NK-92 treated with Interleukin-12 subunit alpha and Interleukin-12 subunit beta, amount 100 ng/mL, for 24 hours (cell line): ENCODE results near the gene ECE1.

ENCODE experiments used
- DNase-seq: peaks from one replicate; lab custom pipeline; 2025; lab: John Stamatoyannopoulos, UW

Gene ECE1

GRCh38 chr1:21289700-21290545 lies at the start of gene ECE1:
ECE1 (minus strand) TSS chr1:21290463; CDS start chr1:21290414, 49 bp downstream.
- DNase-seq, result no peak

- DNase-seq, result no peak
Observed at GRCh38 chr1:21339356-21340229, 49.3 kb upstream of the ECE1 start.

GRCh38 chr1:21338573-21339355 lies 48.5 kb upstream of the ECE1 start:
- DNase-seq, result no peak

- DNase-seq, result no peak
Observed at GRCh38 chr1:21337928-21338572, 47.8 kb upstream of the ECE1 start.

- DNase-seq, result no peak
Observed at GRCh38 chr1:21337454-21337927, 47.2 kb upstream of the ECE1 start.

GRCh38 chr1:21337010-21337437 lies 46.8 kb upstream of the ECE1 start:
- DNase-seq, result no peak

- DNase-seq, result no peak
Observed at GRCh38 chr1:21335750-21336224, 45.5 kb upstream of the ECE1 start.

GRCh38 chr1:21335088-21335691 lies 44.9 kb upstream of the ECE1 start:
- DNase-seq, result no peak

GRCh38 chr1:21334214-21335087 lies 44.2 kb upstream of the ECE1 start:
- peak; percentile 84 for DNase-seq

- DNase-seq, result no peak
Observed at GRCh38 chr1:21333824-21334213, 43.6 kb upstream of the ECE1 start.

- DNase-seq, result no peak
Observed at GRCh38 chr1:21332554-21333311, 42.5 kb upstream of the ECE1 start.

GRCh38 chr1:21331752-21332478 lies 41.7 kb upstream of the ECE1 start:
- DNase-seq, result no peak

- no peak for DNase-seq
Observed at GRCh38 chr1:21330544-21330943, 40.3 kb upstream of the ECE1 start.

- no peak for DNase-seq
Observed at GRCh38 chr1:21329209-21329844, 39.1 kb upstream of the ECE1 start.

- no peak for DNase-seq
Observed at GRCh38 chr1:21327566-21328323, 37.5 kb upstream of the ECE1 start.

- no peak for DNase-seq
Observed at GRCh38 chr1:21326861-21327344, 36.6 kb upstream of the ECE1 start.
